Activated CD8-positive, alpha-beta memory T cell treated with anti-CD3 and anti-CD28 coated beads for 1 hour (primary cell): ENCODE data around the gene UQCR11.
A peak's percentile ranks its signal among the peaks of the same experiment; 100 is the strongest.

Source experiments
- DNase-seq, 2 donors: peaks; one replicate each; pipeline ENCODE4 v3.0.0-alpha.2; 2020; ENCODE audit warnings: low read depth in 1 of 2; ENCODE audit errors: extremely low read depth in 1 of 2

UQCR11 gene

DNA sequence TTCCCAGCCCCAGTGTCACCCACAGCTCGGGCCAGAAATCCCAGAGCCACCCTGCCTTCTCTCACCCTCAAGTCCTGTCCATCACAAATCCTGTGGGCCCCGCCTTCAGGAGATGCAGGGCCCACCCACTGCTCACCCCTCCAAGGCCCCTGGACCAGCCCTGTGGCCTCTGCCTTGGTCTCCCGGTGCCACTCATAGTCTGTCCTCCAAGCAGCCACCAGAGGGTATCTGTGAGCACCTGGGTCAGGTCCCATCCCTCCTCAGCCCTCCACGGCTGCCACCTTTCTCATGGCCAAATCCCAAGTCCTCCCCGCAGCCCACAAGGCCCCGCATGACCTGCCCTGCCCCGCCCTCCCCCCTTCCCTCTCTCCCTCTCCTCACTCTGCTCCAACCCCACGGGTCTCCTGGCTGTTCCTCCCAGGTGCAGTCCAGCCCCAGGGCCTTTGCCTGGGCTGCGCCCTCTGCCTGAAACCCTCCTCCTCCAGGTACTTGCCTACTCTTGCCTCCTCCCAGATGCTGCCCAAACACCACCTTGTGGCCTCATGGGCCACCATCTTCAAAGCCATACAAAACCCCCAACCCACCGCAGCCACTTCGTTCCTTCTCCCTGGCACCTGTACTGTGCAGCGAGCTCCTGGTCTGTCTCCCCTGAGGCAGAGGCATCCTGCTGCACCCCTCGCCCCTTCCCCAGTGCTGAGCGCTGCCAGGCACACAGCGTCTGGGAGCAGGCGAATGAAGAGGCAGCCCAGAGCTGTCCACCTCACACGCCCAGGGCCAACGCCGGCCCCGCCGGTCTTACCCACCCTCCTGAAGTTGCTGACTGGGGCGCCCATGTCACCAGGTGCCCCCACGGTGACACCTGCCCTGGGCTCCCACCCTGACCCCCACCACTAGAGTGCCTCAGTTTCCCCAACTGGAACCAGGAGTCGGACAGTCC, 13.2 kb upstream of the UQCR11 start:
- DNase-seq = no peak

DNA sequence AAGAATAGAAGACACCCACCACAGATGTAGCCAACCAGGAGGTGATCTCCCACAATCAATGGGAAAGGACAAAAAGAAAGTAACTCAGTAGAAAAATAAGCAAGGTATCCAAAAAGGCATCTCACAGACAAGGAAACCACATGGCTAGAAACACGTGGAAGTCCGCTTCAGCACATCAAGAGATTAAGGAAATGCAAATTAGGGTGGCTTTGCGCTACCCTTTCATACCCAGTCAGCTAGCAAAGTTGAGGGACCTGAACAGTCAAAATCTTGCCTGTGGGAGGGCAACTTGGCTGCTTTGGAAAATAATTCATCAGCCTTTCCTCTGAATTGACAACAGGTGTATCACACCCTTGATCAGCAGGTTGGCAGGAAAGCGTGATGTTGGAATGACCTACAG, 11.6 kb upstream of the UQCR11 start:
- no peak for DNase-seq

DNA sequence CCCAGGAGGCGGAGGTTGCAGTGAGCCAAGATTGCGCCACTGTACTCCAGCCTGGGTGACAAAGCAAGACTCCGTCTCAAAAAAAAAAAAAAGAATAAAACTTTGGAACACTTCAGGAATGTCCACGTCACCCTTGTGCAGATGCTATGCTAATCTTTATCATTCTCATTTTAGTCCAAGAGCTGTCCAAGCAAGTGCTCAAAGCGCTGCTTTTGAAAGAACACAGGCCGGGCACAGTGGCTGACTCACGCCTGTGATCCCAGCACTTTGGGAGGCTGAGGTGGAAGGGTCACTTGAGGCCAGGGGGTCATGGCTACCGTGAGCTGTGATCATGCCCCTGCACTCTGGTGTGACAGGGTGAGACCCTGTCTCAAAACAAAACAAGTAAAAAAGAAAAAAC, 11.1 kb upstream of the UQCR11 start:
- DNase-seq = no peak

DNA sequence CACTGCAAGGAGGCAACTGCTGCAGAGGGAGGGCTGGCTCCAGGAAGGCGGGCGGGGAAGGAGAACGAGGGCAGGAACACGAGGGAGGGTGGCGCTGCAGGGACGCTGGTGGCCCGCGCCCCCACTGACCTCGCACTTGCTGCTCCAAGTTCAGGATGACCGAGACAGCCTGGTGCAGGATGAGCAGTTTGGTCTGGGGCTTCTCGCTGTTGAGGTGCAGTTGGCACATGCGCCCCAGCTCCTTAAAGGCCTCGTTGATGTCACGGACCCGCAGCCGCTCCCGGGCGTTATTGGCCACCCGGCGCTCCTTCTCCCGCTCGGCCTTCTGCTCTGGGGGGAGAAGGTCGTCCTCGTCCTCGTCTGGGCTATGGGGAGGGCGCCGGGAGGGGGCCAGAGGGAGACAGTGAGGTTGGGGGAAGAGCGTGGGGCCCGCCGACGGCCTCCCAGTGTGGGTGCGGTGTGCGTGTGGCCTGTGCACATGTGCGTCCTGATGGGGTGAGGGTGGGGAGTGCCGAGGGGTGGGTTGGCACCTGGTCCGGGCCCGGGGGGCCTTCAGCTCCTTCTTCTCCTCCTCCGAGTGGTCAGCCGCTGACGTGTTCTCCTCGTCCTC, 10.0 kb upstream of the UQCR11 start:
- no peak for DNase-seq

DNA sequence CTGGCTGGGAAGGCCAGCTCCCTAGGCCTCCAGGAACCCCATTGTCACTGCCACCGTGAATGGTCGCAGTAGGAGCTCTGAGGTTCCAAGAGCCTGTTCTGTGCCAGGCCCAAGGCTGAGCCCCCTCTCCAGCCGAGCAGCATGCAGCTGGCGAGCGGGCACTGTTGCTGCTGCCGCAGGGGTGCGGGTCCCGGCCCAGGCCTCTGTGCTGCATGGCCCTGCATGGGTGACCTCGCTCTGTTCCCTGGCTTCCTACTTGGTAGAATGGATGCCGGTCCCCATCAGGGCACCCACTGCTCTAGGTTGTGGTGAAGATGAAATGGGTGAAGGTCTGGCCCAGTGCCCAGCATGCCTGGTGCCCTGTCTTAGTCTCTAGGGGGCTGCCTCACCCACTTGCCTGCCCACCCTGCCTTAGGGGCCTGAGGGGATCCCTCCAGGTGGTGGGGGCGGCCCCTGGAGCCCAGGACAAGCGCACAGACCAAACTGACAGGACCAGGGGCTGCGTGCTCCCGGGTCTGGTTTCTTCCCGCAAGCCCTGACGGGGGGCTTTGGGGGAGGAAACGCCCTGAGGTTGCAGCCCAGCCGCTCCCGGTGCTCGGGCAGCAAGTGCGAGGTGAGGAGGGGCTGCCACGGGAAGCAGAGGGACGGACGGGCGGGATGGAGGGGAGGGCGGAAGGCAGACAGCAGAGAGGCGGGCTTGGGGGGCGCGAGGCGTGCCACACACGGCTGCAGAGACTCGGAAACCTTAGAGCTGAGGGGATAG, 8.7 kb upstream of the UQCR11 start:
- no peak for DNase-seq

DNA sequence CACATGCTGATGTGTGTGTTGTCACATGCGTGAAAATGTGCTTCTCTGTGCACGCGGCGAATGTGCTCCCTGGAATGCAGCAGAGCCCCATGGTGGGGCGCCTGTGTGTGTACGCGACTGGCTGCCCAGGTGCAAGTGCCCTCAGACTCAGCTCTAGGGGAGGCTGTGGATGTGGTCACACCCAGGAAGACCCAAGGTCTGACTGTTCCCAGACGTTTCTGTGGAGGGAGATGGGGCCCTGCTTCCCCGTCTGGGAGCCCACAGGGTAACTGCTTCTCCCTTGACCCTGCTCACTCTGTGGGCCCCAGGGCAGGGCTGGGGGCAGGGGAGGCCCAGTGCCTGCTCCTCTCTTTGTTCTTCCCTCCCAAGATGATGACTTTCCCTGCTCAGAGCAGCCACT, 7.9 kb upstream of the UQCR11 start:
- DNase-seq = no peak

DNA sequence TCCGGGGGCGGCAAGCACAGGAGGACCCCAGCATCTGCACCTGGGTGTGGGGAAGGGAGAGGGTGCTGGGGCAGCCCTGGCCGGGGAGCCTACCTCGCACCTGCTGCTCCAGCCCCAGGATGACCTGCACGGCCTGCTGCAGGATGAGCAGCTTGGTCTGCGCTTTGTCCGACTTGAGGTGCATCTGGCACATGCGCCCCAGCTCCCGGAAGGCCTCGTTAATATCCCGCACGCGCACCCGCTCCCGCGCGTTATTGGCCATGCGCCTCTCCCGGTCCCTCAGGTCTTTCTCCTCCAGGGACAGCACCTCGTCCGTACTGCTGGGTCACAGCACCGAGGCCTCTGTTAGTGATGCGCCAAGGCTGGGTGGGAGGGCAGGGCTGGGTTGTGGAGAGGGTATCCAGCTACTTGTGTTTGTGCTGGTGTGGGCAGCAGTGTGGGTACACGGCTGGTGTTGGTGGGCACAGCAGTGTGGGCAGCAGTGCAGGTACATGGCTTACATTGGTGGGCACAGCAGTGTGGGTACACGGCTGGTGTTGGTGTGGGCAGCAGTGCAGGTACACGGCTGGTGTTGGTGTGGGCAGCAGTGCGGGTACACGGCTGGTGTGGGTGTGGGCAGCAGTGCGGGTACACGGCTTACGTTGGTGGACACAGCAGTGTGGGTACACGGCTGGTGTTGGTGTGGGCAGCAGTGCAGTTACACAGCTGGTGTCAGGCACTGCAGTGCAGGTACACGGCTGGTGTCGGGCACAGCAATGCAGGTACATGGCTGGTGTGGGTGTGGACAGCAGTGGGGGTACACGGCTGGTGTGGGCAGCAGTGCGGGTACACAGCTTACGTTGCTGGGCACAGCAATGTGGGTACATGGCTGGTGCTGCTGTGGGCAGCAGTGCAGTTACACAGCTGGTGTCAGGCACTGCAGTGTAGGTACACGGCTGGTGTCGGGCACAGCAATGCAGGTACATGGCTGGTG, 7.1 kb upstream of the UQCR11 start:
- no peak for DNase-seq

DNA sequence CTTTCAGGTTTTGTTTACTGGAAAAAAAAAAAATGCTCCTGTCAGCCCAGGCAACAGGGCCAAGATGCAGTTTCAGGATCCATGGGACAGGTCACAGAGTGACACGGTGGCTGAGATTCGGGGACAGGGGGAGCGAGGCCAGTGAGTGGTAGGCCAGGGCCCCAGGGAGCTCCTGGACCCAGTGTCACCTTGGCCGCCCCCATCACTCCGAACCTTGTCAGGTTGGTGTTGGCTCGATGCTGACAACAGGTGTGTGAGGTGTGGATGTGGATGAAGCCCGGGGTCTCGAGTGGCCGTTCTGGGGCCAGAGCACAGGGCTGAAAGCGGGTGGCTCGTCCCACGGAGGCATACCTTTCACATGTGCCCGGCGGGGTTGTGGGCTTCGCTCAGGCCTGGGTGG, 6.1 kb upstream of the UQCR11 start:
- no peak for DNase-seq

DNA sequence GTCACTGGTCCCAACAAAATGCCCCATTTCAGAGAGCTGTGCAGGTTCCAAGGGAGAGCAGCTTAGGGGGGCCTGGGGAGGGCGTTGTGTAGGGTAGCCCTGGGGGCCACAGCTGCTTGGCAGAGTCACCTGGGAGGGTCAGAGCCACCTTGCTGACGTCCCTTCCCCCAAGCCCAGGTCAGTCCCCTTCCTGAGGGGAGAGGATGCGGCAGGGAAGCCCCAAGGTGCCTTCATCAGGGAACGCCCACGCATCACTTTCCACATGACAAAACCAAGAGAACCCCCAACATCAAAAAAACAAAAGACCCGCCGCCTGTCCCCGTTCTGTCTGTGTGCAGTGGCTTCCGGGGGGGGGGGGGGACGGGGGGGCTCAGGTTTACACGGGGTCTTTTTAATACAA, 5.3 kb upstream of the UQCR11 start:
- DNase-seq = peak in 1 of 2 donors; percentile 25

DNA sequence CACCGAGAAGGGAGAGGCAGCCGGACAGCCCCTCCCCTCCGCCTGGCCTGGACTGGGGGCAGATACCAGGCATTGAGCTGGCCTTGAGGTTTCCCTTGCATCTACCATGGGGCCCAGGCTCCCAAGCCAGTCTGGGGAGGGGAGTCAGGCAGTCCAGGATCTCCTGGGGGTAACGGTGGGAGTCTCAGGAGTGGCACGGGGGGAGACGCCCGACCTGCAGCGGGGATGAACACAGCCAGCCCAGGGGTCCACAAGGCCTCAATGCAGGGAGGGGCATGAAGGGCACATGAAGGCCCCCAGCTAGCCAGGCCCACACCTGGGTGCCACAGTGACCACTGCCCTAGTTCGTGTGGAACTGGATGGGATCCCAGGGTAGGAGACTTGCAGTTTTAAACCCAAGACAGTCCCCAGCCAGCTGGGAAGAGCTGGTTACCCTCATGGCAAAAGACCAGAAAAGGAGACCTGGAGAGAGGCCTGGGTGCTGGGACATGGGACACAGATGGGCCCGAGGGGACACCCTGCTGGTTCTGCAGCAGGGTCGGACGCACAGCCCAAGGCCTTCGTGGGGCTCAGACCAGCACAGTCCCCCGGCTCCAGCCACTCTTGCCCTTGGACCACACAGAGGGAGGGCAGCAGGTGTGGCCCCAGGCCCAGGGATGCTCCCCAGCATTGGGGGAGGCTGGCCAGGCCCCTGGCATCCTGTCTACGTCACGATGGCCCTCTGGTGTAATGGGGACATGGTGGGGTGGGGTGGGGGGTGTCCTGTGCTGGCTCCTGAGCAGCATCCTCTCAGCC, 4.6 kb upstream of the UQCR11 start:
- no peak for DNase-seq

DNA sequence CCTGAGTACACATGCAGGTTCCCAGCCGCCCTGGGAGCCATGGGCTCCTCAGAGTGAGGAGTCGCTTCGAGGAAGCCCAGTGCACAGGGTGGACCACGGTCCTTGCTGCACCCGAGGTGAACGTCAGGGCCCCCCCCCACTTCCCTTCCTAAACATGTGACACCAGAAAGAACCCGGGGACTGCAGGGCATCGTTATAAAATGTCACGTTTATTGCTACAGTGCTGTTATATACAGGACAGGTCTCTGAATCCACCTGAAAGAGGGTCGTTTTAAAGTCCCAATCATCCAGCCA, 3.8 kb upstream of the UQCR11 start:
- DNase-seq = no peak

DNA sequence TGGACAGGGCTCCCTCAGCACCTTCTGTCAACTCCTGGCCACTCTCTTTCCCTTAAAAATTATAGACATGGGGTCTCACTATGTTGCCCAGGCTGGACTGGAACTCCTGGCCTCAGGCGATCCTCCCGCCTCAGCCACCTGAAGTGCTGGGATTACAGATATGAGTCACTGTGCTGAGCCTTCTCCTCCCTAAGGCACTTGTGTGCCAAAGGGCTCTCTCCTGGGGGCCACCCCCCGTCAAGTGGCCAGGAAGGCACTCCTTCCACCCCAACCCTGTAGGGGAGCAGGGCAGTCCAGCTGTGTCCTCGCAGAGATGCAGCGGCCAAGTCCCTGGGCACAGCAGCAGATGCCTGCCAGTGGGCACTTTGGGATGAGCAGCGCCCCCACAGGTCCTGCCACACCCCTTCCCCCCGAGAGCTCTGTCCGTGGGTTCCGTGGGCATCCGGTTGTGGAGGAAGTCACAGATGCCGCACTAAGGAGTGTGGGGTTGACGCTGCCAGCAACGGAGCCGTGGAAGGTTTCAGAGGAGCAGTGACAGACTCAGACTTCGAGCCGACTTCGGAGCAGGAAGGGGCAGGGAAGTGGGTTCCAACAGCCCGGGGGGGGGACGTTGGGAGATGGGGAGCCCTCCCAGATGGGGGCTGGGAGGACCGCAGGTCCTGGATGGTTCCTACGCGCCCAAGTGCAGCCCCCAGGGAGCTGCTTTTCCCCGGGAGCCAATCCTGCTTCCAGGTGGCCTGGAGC, 3.3 kb upstream of the UQCR11 start:
- no peak for DNase-seq

DNA sequence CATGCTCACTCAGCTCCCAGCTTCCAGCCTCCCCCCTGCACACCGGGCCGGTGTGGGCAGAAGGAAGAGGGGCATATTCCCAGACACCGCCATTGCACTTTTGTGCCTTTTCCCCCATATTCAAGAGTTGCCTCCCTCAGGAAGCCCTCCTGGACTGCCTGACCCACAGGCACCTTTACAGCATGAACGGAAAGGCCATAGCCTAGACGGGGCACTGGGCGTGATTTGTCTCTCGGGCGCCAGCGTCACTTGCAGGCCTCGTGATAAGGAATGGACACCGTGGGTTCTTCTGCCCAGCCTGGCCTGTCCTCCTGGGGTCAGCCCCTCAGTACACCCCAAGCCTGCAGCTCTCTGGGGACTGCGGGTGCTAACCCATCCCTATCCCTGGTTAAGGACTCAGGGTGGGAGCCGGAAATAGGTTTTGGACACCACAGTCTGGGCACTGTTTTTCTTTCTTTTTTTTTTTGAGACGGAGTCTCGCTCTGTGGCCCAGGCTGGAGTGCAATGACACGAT, 933 bp upstream of the UQCR11 start:
- no peak for DNase-seq

DNA sequence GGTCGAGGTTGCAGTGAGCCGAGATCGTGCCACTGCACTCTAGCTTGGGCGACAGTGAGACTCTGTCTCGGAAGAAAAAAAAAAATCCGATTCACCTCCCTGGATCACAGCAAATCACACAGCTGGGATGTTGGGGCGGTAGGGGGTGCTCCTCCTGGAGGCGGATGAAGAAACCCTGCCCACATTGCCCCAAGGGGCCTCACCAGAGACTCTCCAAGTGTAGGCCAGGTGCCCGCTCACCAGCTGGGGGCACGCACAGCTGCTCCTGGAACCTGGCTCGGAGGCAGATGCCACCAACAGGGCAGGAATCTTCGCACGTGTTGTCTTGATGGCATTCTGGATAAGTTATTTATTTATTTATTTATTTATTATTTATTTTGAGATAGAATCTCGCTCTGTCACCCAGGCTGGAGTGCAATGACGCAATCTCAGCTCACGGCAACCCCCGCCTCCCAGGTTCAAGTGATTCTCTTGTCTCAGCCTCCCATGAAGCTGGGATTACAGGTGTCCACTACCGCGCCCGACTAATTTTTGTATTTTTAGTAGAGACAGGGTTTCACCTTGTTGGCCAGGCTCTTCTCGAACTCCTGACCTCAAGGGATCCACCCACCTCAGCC, 3.1 kb downstream of the UQCR11 start:
- no peak for DNase-seq

DNA sequence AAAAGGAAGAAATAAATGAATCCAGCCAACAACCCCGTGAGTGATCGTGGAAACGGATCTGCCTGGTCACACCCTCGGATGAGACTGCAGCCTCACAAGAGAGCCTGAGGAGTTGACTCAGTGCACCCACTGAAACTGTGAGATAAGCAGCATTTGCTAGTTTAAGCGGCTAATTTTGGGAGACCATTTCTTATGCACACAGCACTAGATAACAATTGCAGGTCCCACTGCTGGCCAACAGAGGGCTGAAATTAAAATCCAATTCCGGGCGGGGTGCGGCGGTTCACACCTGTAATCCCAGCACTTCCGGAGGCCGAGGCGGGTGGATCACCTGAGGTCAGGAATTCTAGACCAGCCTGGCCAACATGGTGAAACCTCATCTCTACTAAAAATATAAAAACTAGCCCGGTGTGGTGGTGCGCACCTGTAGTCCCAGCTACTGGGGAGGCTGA, 3.6 kb downstream of the UQCR11 start:
- DNase-seq = no peak

DNA sequence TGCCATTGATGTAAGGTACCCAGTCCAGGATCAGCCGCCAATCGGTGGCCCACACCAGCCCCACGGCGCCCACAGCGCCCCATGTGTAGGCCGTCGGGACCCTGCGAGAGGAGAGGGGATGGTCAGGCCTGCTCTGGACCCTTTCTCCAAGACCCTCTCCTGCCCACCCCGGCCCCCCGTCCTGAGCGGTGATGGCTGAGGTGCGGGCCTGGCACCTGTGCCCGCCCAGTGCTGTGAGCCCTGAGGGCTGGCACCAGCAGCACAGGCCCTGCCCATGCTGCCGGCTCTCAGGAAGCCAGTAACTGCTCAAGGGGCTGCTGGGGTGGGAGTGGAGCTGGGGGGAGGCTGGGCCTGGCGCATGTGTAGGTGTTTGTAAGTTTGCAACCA, 5.8 kb downstream of the UQCR11 start:
- DNase-seq = no peak

DNA sequence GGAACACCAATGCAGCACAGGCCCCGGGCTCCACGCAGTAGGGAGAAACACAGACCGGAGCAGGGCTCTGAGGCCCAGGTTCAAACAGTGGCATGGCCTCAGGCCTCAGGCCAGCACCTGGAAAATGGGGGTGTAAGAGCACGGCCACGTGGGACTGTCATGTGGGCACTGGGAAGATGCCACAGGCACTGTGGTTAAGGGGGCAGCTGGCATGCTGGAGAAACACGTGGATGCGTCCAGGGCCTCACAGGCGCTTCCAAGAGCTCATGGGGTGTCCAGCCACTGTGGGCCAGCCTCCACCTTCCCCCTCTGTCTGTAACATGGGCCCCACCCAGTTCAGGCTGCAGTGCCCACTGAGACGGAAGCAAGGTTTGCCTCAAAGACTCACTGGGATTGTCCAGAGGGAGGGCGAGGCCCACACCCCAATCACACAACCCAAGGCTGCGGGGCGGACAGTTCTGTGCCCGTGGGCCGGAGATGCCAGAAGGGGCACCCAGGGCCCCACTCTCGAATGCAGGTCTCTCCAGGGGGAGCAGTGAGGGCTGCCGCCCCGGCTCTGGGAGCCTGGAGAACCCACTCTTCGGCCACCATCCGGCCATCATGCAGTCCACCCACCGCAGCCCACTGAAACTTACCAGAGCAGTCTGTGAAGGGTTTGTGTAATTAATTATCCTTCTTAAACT, 6.3 kb downstream of the UQCR11 start:
- DNase-seq = no peak

DNA sequence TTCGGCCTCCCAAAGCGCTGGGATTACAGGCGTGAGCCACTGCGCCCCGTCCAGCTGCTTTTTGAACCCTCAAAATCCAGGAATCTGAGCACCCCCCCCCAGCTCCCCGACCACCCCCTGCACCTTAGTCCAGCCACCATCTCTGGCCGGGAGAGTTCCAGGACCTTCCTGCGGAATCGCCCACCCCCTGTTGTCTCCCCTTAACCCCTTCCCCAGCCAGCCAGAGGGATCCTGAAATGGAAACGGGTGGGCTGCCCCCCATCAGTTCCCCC, 11.8 kb downstream of the UQCR11 start:
- DNase-seq = no peak
